Neural progenitor cell (in vitro differentiated cells): ENCODE results near the gene SNAI3. TPM values are rescaled to one million over a fixed set of nuclear protein-coding genes. Genes with fewer than 3 reads are reported as not detected.

Source experiments
- DNase-seq: peaks from one replicate; pipeline ENCODE4 v3.0.0-alpha.2; 2016; ENCODE audit warnings: low spot score
- H2AFZ ChIP-seq: fragments of 200-600 bp; sonication (generic); replicated peaks from 2 replicates; pipeline ENCODE4 v1.6.1; 2016; ENCODE audit warnings: antibody characterized with exemption
- H3F3A ChIP-seq: fragments of 200-600 bp; sonication (generic); 2 replicates; pipeline ENCODE4 v1.6.1; 2016; ENCODE audit warnings: antibody characterized with exemption, low read depth
- H3K27ac ChIP-seq: fragments of 200-600 bp; sonication (generic); 2 replicates; pipeline ENCODE4 v1.5.1; 2016; ENCODE audit warnings: mild to moderate bottlenecking
- H3K27me3 ChIP-seq: fragments of 200-600 bp; sonication (generic); 2 replicates; pipeline ENCODE4 v1.6.1; 2016; ENCODE audit warnings: mild to moderate bottlenecking, moderate library complexity
- H3K36me3 ChIP-seq: fragments of 200-600 bp; sonication (generic); 2 replicates; pipeline ENCODE4 v1.5.1; 2016
- H3K4me1 ChIP-seq: fragments of 200-600 bp; sonication (generic); 2 replicates; pipeline ENCODE4 v1.6.1; 2016; ENCODE audit warnings: mixed run types
- H3K4me2 ChIP-seq: fragments of 200-600 bp; sonication (generic); 2 replicates; pipeline ENCODE4 v1.6.1; 2016
- H3K4me3 ChIP-seq: fragments of 200-600 bp; sonication (generic); 2 replicates; pipeline ENCODE4 v1.5.1; 2016
- H3K79me2 ChIP-seq: fragments of 200-600 bp; sonication (generic); 2 replicates; pipeline ENCODE4 v1.6.1; 2016; ENCODE audit warnings: low read depth
- H3K9ac ChIP-seq: fragments of 200-600 bp; sonication (generic); 2 replicates; pipeline ENCODE4 v1.6.1; 2016
- H3K9me3 ChIP-seq: fragments of 200-600 bp; sonication (generic); 2 replicates; pipeline ENCODE4 v1.5.1; 2016; ENCODE audit warnings: low read depth
- H4K20me1 ChIP-seq: fragments of 200-600 bp; sonication (generic); 2 replicates; pipeline ENCODE4 v1.6.1; 2016; ENCODE audit warnings: low read depth
- H3K27ac Mint-ChIP-seq: 3 replicates; pipeline ENCODE4 v1.8.0; 2021; ENCODE audit warnings: mixed read lengths
- H3K27me3 Mint-ChIP-seq: 2 replicates; pipeline ENCODE4 v1.8.0; 2022; ENCODE audit warnings: low read depth, mild to moderate bottlenecking, inconsistent platforms, moderate library complexity, mixed read lengths; ENCODE audit not compliant: insufficient read depth
- H3K36me3 Mint-ChIP-seq: 3 replicates; pipeline ENCODE4 v1.8.0; 2021; ENCODE audit warnings: mixed read lengths
- H3K4me1 Mint-ChIP-seq: 3 replicates; pipeline ENCODE4 v1.8.0; 2021; ENCODE audit warnings: mixed read lengths
- H3K4me3 Mint-ChIP-seq: 3 replicates; pipeline ENCODE4 v1.8.0; 2021; ENCODE audit warnings: mild to moderate bottlenecking, moderate library complexity, mixed read lengths
- H3K9me3 Mint-ChIP-seq: 3 replicates; pipeline ENCODE4 v1.8.0; 2020; ENCODE audit warnings: mixed read lengths
- CTCF ChIP-seq: fragments of 200-600 bp; sonication (generic); IDR thresholded peaks from 2 replicates; pipeline ENCODE4 v1.5.1; 2017; ENCODE audit warnings: antibody characterized with exemption, mild to moderate bottlenecking
- EZH2 ChIP-seq: fragments of 200-600 bp; sonication (generic); IDR thresholded peaks from 2 replicates; pipeline ENCODE4 v1.6.1; 2017; ENCODE audit warnings: antibody characterized with exemption, mild to moderate bottlenecking, moderate library complexity
- EZH2phosphoT487 ChIP-seq: fragments of 200-600 bp; sonication (generic); IDR thresholded peaks from 2 replicates; pipeline ENCODE4 v1.6.1; 2017; ENCODE audit warnings: antibody characterized with exemption
- total RNA-seq: library from RNA; depleted of rRNA; stranded (reverse); fragments of >200 nt; gene quantifications from 2 replicates; pipeline ENCODE4 v1.2.3, GENCODE V29; 2015; ENCODE audit warnings: low replicate concordance

The SNAI3 gene
- total RNA-seq, 1 donor from 2014 or later = not detected

- H3K27me3 ChIP-seq = no peaks in the 10 kb centered on the region
- no peak overlapping the region for H3K27ac ChIP-seq
Measured at GRCh38 chr16:88723507-88723887, 37.2 kb upstream of the SNAI3 start.

GRCh38 chr16:88722784-88723506, 36.6 kb upstream of the SNAI3 start:
- no peak overlapping the region for H3K4me3 Mint-ChIP-seq
- H3K27me3 Mint-ChIP-seq = peaks cover 2% of the 10 kb centered on the region
- no peaks in the 10 kb centered on the region for H3K9me3 ChIP-seq
- no peak overlapping the region for H3K9ac ChIP-seq
- no peaks in the 10 kb centered on the region for H3F3A ChIP-seq
- H3K4me1 ChIP-seq = no peaks in the 10 kb centered on the region
- H2AFZ ChIP-seq = no peak overlapping the region
- no peak overlapping the region for H3K27ac ChIP-seq
- no peak overlapping the region for H3K4me3 ChIP-seq
- H3K4me1 Mint-ChIP-seq = peaks cover 3% of the 10 kb centered on the region
- H4K20me1 ChIP-seq = no peaks in the 10 kb centered on the region
- H3K79me2 ChIP-seq = no peaks in the 10 kb centered on the region
- no peaks in the 10 kb centered on the region for H3K36me3 ChIP-seq
- no peak for DNase-seq
- H3K4me2 ChIP-seq = no peak overlapping the region
- no peak for TF ChIP-seq CTCF
- TF ChIP-seq EZH2phosphoT487 = no peak
- no peak for TF ChIP-seq EZH2
- no peaks in the 10 kb centered on the region for H3K27me3 ChIP-seq
- no peaks in the 10 kb centered on the region for H3K36me3 Mint-ChIP-seq
- H3K27ac Mint-ChIP-seq = no peak overlapping the region
- no peaks in the 10 kb centered on the region for H3K9me3 Mint-ChIP-seq

More at GRCh38 chr16:88723507-88723887, 37.2 kb upstream of the SNAI3 start:
- Mint-ChIP-seq H3K4me3 (no peak overlapping the region), H3K36me3 (no peaks in the 10 kb centered on the region), H3K27me3 (peaks cover 2% of the 10 kb centered on the region), H3K4me1 (peaks cover 3% of the 10 kb centered on the region), H3K27ac (no peak overlapping the region), H3K9me3 (no peaks in the 10 kb centered on the region)
- no peak for DNase-seq
- Histone ChIP-seq H3K9me3 (no peaks in the 10 kb centered on the region), H3K4me2 (no peak overlapping the region), H4K20me1 (no peaks in the 10 kb centered on the region), H3K36me3 (no peaks in the 10 kb centered on the region), H3K79me2 (no peaks in the 10 kb centered on the region), H3F3A (no peaks in the 10 kb centered on the region), H2AFZ (no peak overlapping the region), H3K4me1 (no peaks in the 10 kb centered on the region), H3K9ac (no peak overlapping the region), H3K4me3 (no peak overlapping the region)
- TF ChIP-seq EZH2phosphoT487 (no peak), EZH2 (no peak), CTCF (no peak)

GRCh38 chr16:88721815-88722755, 35.8 kb upstream of the SNAI3 start:
- no peak overlapping the region for H2AFZ ChIP-seq
- H3K9me3 ChIP-seq = no peaks in the 10 kb centered on the region
- no peaks in the 10 kb centered on the region for H3K4me1 Mint-ChIP-seq
- no peak overlapping the region for H3K27ac Mint-ChIP-seq
- TF ChIP-seq EZH2phosphoT487 (no peak), EZH2 (no peak), CTCF (no peak)
- H3K79me2 ChIP-seq = no peaks in the 10 kb centered on the region
- H3K27me3 ChIP-seq = no peaks in the 10 kb centered on the region
- H4K20me1 ChIP-seq = no peaks in the 10 kb centered on the region
- H3K9me3 Mint-ChIP-seq = no peaks in the 10 kb centered on the region
- no peak overlapping the region for H3K9ac ChIP-seq
- no peak overlapping the region for H3K4me3 ChIP-seq
- H3K36me3 ChIP-seq = no peaks in the 10 kb centered on the region
- DNase-seq = no peak
- no peaks in the 10 kb centered on the region for H3F3A ChIP-seq
- peaks cover 2% of the 10 kb centered on the region for H3K27me3 Mint-ChIP-seq
- no peak overlapping the region for H3K4me2 ChIP-seq
- peaks cover 2% of the 10 kb centered on the region for H3K36me3 Mint-ChIP-seq
- H3K4me3 Mint-ChIP-seq = no peak overlapping the region
- no peaks in the 10 kb centered on the region for H3K4me1 ChIP-seq
- H3K27ac ChIP-seq = no peak overlapping the region
